NCI-H1417 (cell line): ENCODE data around the gene PDP2.
A peak's percentile ranks its signal among the peaks of the same experiment; 100 is the strongest.

Source experiments
- DNase-seq, 3 experiments: peaks; one replicate each; lab custom pipeline; 2025; lab: John Stamatoyannopoulos, UW

Gene PDP2, protein sequence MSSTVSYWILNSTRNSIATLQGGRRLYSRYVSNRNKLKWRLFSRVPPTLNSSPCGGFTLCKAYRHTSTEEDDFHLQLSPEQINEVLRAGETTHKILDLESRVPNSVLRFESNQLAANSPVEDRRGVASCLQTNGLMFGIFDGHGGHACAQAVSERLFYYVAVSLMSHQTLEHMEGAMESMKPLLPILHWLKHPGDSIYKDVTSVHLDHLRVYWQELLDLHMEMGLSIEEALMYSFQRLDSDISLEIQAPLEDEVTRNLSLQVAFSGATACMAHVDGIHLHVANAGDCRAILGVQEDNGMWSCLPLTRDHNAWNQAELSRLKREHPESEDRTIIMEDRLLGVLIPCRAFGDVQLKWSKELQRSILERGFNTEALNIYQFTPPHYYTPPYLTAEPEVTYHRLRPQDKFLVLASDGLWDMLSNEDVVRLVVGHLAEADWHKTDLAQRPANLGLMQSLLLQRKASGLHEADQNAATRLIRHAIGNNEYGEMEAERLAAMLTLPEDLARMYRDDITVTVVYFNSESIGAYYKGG

DNA sequence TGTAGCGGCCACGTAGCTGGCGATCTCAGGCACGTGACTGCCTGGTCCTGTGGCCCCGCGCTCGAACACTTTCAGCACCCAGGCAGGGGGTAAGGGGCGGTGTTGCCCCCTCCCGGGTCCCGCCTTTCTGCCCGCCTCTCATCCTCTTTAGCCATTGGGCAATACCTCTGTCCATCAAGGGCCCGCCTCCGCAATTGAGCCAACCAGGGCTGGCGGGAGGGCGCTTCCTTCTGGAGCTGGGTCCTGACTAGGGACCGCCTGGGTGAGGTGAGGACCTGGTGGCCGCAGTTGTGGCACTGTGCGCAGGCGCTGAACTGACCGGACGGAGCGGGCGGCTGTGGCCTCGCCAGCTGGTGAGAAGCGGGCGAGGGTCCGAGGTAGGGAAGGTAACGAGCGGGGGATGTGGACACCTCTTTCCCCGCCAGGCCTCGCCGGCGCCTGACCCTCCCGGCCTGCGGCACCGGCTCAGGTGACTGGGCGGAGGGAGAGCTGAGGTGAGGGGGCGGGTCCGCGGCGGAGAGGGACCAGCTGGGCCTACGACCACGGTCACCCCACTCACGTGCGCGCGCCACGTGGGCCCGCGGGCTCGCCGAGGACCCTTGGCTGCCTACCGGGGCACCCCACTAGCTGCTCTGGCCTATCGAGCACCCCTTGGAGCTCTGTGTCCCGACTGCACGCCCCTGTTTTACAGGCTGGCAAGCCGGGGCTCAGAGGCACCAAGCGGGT is at the start of gene PDP2:
TSS of gene PDP2 (plus strand) at position 228 of the 726 bp plus-strand sequence. CDS start 3,770 bp downstream, outside the sequence.
- peak; percentile 85 to 98 (median 95) for DNase-seq

DNA sequence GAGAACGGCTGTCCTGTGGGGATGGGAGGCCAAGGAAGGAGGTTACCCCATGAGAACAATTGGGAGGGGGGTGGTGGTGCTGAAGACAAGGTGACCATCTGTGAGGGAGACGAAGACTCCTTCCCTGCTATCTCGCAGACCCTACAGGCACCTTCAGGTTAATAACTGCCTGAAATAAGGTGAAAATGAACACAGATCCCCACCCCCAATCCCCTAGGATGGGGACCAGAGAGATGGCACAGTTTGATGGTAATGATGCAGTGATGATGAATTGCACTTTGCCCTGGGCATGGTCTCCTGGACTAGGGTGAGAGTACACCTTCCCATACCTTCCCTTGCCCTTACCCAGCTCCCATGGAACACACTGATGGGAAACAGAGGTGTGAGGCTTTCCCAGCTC is 48.1 kb upstream of the PDP2 start:
- DNase-seq = no peak

DNA sequence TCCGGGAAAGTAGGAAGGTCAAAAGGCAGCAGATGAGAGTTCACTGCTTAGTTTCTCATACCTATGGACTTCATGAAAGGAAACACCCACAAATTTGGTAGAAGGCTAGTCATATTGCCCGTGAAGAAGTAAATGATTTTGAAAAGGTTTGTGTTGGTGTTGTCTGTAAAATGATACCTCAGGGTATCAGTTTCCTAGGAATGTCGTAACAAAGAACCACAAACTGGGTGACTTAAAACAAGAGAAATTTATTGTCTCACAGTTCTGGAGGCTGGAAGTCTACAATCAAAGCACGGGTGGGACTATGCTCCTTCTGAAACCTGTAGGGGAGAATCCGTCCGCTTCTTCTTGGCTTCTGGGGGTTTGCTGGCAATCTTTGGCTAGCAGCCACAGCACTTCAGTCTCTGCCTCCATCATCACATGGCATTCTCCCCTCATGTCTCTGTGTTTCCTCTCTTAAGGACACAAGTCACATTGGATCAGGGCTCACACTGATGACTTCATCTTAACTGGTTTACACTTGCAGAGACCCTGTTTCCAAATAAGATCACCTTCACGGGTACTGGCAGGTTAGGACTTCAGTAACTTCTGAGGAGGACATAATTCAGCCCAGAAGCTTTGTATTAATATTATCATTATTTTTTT is 47.5 kb upstream of the PDP2 start:
- DNase-seq = no peak

DNA sequence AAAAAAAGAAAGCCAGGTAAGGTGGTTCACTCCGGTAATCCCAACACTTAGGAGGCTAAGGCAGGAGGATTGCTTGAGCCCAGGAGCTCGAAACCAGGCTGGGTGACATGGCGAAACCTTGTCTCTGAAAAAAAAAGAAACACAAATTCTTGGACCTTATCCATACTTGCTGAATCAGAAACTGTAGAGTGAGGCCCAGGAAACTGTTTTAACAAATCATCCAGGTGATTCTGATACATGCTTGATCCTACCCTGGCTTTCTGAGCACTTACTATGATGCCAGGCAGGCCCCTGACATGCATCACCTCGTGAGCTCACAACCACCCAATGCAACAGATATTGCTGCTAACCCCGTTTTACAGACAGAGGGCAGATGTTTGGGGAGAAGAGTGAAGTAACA is 45.6 kb upstream of the PDP2 start:
- DNase-seq = no peak

DNA sequence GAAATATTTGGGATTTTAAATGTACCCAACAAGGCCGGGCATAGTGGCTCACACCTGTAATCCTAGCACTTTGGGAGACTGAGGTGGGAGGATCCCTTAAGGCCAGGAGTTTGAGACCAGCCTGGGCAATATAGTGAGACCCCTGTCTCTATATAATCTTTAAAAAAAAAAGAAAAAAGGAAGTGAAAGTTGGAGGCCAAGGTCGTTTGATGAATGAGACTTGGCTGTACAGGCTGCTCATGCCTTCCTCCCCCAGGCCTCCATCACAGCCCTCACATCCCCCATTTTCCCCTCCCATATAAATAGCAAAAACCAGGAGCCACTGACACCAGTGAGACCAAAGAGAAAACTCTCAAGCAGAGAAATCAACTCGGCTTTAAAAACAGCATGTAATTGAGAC is 39.4 kb upstream of the PDP2 start:
- DNase-seq = no peak

DNA sequence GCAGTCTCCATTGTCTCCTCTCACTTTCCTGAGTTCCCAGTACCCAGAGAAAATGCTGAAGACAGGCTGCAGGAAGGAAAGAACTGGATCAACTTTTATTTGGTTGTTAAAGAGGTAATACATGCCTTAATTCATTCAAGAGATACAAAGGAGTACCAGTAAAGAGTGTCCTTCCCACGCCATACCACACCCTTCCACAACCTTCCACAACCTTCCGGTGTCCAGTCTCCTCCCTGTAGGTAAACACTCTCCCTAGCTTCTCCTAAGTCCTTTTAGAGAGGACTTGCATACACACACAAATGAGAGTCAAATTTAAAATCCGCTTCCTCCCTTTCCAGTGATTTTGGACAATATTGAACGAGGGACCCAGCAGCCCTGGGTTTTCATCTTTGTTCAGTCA is 38.9 kb upstream of the PDP2 start:
- no peak for DNase-seq

DNA sequence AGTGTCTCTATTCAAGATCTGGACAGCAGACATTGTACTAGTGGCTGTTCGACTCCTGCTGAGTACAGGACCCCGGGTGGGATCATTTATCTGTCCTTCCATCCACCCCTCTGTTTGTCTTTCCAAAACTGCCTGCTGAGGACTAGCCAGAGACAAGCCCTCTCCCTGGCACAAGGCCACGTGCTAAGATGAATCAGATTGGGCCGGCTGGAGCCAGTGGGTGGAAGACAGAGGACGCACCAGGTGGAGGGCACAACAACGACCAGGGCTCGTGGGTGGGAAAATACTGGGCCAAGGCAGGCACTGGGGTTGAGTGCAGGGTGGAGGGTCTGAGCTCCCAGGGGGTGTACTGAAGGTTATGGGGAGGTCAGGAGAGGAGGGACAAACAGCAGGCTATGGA is 37.5 kb upstream of the PDP2 start:
- DNase-seq = peak in 1 of 3 experiments; percentile 26

DNA sequence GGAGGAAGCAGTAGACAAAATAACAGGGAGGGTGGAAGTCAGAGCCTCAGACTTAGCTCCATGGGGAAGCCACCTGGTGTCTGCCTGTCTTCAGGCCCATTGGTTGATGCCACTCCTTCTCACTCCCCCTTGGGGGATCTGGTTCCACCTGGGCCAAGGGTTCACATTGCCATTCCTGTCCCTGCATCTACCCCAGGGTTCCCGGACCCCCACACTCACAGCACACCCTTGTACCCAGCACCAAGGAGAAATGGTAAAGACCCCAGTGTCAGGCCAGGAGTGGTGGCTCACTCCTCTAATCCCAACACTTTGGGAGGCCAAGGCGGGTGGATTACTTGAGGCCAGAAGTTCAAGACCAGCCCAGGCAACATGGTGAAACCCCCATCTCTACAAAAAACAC is 37.1 kb upstream of the PDP2 start:
- DNase-seq = no peak

DNA sequence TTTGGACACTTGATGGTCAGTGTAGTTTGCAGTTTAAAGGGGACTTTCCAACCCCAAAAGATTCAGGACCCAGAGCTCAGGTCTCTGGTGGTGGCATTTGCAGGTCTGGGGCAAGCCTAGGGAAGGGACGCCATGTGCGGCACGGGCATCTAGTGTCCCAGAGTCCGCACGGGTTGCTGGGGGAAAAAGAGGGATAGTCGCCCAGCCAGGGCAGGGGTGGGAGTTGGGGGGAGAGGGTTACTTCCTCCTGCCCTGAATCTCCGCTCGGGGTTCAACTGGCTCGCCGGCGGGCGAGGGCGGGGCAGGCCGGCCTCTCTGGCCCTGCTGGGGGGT is 36.3 kb upstream of the PDP2 start:
- DNase-seq = no peak

DNA sequence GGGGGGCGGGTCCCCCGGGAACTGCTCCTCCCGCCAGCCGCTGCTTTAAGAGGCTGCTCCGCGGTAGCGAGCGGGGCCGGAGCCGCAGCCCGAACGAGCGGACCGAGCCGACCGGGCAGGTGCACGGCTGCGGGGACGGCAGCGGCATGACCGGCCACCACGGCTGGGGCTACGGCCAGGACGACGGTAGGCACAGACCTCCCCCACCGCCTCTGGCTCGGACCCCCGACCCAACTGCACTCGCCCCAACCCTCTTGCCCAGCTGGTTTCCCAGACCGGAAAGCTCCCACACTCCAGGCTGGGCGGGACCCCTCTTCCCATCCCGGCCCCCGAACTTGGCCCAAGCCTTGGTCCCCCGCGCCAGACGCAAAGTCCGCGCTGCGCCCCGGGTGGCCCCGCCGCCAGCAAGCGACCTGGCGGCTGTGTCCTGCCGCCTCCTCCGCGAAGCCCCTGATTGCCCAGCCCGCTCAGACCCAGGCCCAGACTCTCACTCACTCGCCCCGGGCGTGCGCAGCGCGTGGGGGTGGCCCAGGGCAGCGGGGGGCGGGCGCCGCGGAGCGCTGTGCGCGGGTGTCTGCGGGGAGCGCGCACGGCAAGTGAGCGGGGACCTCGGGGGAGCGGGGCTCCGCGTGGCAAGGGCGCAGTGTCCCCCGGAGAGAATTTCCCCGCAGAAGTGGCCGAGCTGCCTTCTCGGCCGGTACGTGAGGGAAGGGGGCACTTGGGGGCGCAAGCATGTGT is 35.8 kb upstream of the PDP2 start, which contains the start of gene CA7:
TSS of gene CA7 (plus strand) at position 73 of the 738 bp plus-strand sequence. CDS start at position 147, 74 bp downstream.
- DNase-seq = peak in 2 of 3 experiments; percentile 23 to 28

DNA sequence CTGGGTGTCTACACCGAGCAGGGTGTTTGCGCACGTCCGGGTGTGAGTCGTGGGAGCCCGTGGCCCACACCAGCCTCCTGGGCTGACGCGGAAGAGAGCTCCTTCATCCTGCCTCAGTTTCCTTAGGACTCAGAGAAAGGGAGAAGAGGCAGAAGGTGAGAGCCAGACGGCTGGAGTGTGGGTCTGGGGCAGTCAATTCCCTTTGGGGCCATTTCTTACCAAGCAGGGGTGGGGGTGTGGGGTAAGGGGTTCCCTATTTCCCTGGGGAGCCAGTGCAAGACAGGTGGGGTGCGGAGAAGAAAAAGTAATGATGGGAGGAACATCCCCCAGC is 35.3 kb upstream of the PDP2 start:
- DNase-seq = no peak

DNA sequence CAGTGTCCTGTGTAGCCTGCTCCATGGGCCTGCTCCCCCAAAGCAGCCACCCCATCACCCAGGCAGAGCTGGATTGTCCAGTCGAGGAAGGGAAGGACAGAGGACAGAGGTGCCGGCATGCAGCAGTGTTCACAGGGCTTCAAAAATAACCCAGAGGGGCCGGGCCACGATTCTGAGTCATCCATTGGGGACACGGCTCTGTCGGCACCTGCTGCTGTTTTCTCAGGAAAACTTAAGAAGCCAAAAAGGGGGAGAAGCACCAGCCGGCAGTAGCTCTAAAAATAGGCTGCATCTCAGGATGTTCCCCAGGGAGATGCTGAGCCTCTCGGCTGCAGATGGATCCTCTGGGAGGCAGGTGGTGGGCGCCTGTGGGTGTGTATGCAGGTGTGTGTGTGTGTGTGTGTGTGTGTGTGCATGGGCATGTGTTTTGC is 34.5 kb upstream of the PDP2 start:
- peak; percentile 32 to 71 (median 48) for DNase-seq

DNA sequence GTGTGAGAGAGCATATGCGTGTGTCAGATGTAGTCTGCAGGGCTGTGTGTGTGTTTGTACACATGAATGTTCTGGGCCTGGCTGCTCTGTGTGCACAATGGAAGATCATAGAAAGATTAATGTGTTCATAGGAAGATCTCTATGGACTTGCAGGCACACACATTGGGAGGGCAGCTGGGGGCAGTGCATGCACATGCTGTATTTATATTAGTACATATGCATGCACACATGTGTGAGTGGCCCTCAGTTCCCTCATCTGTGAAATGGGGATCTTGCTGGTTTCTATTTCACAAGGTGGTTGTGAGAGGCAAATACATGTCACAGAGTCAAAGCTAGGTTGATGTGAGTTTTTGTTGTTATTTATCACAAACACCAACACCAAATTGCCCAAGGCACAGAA is 34.0 kb upstream of the PDP2 start:
- no peak for DNase-seq

DNA sequence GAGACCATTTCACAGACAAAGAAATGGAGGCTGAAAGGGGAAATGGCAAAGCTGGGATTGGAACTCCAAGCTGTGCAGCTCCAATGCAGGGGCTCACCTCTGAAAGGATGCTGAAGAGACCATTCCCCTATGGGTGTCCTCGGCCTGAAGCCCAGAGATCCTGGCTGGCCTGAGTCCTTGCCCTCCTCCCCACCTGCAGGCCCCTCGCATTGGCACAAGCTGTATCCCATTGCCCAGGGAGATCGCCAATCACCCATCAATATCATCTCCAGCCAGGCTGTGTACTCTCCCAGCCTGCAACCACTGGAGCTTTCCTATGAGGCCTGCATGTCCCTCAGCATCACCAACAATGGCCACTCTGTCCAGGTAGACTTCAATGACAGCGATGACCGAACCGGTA is 33.5 kb upstream of the PDP2 start:
- no peak for DNase-seq

DNA sequence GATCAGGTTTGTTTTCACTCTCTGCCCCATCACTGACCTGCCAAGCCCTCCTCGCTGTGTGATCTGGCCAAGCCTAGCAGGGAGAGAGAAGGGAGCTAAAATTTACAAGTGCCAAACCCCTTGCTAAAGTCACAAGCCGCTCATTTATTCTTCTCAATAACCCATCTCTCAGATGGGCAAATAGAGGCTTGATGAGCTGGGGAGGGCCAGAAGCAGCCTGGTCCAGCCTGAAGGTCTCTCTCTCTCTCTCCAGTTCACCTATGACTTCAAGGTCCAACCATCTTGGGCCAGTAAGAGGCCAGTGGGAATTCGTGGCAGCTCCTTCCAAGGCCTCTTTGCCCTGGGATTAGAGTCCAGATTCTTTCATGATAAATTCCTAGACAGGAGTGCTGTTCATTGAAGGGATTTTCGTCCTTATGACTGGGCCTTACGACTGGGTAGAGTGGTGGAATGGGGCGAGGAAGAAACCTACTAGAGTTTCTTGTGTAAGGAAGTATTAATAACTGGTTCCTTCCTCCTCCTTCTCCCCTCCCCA is 32.7 kb upstream of the PDP2 start:
- DNase-seq = no peak

DNA sequence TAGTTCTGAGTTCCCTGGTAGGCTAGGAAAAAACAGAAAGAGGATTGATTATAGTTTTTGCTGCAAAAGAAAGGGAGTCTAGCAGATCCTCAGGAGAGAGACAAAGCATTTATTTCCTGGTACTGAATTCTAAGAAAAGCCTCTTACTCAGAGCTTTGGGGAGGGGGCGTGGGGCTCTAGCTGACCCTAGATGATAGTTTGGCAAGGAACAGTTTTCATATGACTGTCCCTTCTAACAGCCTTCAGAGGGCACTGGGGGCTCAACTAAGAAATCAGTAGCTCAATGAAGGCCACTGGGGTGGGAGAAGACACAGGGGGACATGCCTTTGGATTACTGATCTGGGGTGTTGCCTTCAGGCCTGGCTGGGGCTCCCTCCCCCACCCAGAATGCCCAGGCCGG is 32.1 kb upstream of the PDP2 start:
- no peak for DNase-seq

DNA sequence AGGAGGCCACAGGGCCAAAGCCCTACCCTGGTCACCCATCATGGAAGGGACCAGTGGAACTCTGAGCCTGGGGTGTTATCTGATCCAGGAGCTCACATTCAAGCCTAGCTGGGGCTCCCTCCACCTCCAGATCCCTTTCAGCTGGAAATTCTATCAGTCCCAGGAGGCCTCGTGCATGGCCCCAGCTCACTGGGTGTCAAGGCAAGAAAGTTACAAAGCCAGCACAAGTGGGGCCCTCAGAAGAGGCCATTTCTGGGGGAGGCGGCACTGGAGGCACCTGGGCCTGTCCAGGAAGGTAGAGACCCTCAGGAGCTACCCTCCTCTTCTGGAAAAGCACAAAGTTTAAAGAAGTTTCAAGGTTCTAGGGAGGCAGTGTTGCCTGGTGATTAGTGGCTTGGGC is 31.3 kb upstream of the PDP2 start:
- DNase-seq = no peak

DNA sequence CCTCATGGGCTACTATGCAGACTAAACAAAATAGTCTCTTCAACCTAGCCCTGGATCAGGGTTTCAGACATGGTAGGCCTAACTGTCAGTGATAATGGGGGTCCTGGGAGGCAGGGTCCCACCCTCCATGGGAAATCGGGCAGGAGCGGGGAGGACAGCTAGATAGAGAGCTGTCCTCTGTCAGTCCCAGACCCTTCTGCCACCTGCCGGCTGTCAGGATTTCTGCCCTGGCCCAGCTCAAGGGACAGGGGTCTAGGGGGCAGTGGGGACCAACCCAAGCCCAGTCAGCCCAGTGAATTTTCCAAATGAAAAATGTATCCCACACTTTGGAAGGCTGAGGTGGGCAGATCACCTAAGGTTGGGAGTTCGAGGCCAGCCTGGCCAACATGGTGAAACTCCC is 30.8 kb upstream of the PDP2 start:
- DNase-seq = no peak

DNA sequence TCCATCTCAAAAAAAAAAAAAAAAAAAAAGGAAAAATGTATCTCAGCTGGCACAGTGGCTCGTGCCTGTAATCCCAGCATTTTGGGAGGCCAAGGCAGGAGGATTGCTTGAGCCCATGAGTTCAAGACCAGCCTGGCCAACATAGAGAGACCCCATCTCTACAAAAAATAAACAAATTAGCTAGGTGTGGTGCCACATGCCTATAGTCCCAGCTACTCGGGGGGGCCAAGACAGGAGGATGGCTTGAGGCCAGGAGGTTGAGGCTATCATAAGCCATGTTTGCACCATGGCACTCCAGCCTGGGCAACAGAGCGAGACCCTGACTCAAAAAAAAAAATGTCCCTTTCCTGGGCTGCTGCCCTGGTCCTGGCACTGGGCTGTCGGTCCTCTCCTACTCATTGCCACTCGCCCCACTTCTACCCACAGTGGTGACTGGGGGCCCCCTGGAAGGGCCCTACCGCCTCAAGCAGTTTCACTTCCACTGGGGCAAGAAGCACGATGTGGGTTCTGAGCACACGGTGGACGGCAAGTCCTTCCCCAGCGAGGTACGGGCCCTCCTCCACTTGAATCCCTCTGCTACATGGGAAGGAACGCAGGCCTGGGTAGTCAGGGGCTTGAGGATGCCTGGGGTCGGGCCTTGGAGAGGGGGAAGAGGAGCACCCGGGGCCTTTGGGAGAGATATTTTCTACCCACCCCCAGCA is 30.1 kb upstream of the PDP2 start:
- DNase-seq = no peak

DNA sequence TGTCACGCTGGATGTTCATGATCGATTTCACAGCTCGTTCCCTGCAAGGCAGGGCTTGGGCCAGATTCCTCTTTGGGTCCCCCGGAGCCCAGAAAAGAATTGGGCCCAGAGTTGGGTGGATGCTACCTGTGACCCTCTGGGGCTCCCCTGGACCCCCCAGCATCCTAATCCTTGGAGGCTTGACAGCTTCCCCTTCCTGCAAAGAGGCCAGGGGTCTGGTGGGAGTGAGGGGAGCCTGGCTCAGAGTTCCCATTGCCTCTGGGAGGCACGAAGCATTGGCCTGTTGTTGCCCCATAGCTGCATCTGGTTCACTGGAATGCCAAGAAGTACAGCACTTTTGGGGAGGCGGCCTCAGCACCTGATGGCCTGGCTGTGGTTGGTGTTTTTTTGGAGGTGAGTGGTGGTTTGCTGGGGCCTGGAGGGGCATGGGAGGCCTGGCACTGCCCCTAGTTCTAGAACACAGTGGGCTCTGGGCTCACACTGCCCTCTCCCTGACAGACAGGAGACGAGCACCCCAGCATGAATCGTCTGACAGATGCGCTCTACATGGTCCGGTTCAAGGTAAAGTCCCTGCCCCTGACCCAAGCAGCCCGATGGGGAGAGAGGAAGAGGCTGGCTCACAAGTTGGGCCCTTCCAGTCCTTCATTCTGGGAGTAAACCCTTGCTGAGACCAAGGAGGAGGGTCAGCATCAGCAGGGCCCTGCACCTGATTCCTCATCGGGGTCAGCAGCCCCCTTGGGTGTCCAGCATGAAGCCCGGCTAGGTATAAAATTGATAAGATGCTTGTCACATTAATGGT is 28.9 kb upstream of the PDP2 start:
- DNase-seq = no peak
